ENCODE measurements around the gene CDCA3. TPM values are rescaled to one million over a fixed set of nuclear protein-coding genes. Genes with fewer than 3 reads are reported as not detected.
"Not testable (repeated sequence)": the region's sequence is repeated elsewhere in the genome, so short reads cannot be mapped to it uniquely, and the experiment has no call there.

The CDCA3 gene
- total RNA-seq (2014; rRNA removed; shearing (Covaris generic)), result 123 and 126 TPM in 2 replicates

DNA sequence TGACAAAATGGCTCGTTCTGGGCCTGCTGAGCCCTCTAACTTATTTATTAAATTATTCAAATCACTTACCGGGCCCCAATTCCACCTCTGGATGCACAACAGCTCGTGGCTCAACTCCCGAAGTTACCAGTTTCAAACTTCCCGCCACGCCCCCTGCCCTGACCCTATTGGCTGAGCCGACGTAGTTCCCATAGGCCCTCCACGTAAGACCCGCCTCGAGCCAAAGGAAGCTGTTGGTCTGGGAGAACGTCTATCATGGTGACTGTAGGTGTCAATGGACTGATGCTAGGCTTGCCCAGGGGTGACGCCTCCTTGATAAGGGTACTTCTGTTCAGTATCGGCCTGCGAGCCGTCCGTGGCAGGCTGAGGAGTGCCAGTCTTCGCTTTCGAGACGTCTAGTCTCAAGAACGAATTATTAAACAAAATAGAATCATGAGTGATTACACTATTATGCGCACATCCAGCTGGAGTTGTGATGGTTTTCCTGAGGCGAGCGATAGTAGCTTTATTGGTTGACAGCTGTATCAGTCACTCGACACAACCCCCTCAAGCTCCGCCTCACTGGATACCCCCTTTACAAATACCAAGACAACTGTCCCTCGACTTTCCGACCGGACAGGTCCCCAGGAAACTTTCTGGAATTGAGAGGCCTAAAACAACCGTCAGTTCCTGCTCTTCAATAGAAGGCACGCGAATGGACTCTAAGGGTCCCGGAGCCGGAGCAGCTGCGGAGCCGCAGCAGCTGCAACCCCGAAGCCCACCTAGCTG lies at the start of gene CDCA3:
Gene CDCA3, minus strand, starts transcription at position 134 of the 768 bp plus-strand sequence. CDS start 334 bp downstream, outside the sequence.
- peak; percentile 99 for DNase-seq (ENCODE audit: low read depth)

DNA sequence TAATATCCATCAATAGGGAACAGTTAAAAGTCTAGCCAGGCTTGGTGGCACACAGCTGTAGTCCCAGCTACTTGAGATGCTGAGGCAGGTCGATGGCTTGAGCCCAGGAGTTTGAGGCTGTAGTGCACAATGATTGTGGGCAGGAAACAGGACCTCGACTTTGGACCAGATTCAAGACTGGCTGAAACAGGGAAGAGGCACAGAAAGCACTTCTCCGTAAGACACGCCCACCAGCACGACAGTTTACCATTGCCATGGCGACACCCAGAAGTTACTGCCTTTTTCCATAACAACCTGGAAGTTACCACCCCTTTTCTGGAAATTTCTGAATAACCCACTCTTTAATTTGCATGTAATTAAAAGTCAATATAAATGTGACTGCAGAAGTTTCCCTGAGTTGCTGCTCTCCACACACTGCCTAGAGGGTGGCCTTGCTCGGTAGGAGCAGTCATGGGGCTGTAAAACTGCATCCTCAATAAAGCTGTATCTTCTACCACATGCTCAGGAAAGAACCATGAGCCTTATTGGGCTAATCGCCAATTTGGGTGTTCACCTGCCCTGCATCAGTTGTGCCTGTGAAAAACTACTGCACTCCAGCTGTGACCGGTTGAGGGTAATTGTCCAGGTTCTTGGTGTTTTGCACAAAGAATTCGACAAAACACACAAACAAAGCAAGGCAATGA lies 48.9 kb upstream of the CDCA3 start:
- peak; percentile 86 for DNase-seq (ENCODE audit: low read depth)

GRCh38 chr12:6899427-6899826 lies 48.3 kb upstream of the CDCA3 start:
- DNase-seq (ENCODE audit: low read depth), result no peak

- DNase-seq (ENCODE audit: low read depth), result no peak
These were observed 45.9 kb upstream of the CDCA3 start for GRCh38 chr12:6896846-6897435.

DNA sequence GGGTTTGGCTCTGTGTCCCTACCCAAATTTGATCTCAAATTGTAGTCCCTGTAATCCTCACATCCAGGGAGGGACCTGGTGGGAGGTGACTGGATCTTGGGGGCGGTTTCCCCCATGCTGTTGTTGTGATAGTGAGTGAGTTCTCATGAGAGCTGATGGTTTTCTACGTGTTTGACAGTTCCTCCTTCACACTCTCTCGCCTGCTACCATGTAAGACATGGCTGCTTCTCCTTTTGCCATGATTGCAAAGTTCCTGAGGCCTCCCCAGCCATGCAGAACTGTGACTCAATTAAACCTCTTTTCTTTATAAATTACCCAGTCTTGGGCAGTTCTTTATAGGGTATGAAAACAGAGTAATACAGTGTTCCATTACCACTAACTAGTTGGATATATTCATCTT lies 43.2 kb upstream of the CDCA3 start:
- no peak for DNase-seq (ENCODE audit: low read depth)

DNA sequence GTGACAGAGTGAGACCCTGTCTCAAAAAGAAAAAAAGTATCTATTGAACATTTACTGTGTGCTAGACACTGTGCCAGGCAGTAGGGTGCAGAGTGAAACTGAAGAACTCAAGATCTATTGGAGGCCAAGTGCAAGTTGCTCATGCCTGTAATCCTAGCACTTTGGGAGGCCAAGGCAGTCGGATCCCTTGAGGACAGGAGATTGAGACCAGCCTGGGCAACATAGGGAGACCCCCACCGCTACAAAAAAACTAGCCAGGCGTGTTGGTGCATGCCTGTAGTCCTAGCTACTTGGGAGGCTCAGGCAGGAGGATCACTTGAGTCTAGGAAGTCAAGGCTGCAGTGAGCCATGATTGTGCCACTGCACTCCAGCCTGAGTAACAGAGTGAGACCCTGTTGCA lies 41.6 kb upstream of the CDCA3 start:
- DNase-seq (ENCODE audit: low read depth), result not testable (repeated sequence)

DNA sequence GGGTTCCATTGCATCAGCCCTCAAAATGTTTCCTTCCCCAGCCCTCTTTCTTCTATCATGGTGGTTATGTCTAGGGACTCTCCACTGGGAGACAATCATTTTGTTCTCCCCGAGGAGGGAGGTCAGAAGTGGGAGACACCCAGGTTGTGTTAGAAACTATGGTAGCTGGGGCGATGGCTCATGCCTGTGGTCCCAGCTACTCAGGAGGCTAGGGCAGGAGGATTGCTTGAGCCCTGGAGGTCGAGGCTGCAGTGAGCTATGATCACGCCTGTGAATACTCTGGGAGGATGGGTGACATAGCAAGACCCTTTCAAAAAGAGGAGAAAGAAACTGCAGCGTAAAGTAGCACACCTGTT lies 40.5 kb upstream of the CDCA3 start:
- no peak for DNase-seq (ENCODE audit: low read depth)

- DNase-seq (ENCODE audit: low read depth), result peak; percentile 91
These were observed 39.9 kb upstream of the CDCA3 start for GRCh38 chr12:6890789-6891645.

GRCh38 chr12:6889775-6890573 lies 38.9 kb upstream of the CDCA3 start:
- DNase-seq (ENCODE audit: low read depth), result not testable (repeated sequence)

- not testable (repeated sequence) for DNase-seq (ENCODE audit: low read depth)
These were observed 37.7 kb upstream of the CDCA3 start for GRCh38 chr12:6888794-6889193.

GRCh38 chr12:6888360-6888759 lies 37.3 kb upstream of the CDCA3 start:
- DNase-seq (ENCODE audit: low read depth), result no peak

DNA sequence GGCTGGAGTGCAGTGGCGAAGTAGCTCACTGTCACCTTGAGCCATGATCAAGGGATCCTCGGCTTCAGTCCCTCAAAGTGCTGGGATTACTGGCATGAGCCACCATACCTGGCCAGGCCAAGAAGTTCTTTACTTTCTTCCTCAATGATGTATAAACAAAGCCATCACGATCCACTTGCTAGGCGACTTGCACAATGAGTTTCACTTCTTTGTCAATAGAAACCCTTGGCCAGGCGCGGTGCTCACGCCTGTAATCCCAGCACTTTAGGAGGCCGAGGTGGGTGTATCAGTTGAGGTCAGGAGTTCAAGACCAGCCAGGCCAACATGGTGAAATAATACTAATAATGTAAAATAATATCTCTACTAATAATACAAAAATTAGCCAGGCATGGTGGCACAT lies 36.4 kb upstream of the CDCA3 start:
- DNase-seq (ENCODE audit: low read depth), result no peak

GRCh38 chr12:6886206-6886999 lies 35.3 kb upstream of the CDCA3 start:
- not testable (repeated sequence) for DNase-seq (ENCODE audit: low read depth)

- no peak for DNase-seq (ENCODE audit: low read depth)
These were observed 33.5 kb upstream of the CDCA3 start for GRCh38 chr12:6884539-6884938.

GRCh38 chr12:6883683-6884082 lies 32.6 kb upstream of the CDCA3 start:
- no peak for DNase-seq (ENCODE audit: low read depth)

- DNase-seq (ENCODE audit: low read depth), result no peak
These were observed 32.2 kb upstream of the CDCA3 start for GRCh38 chr12:6883252-6883651.

GRCh38 chr12:6879824-6880223 lies 28.7 kb upstream of the CDCA3 start:
- not testable (repeated sequence) for DNase-seq (ENCODE audit: low read depth)

DNA sequence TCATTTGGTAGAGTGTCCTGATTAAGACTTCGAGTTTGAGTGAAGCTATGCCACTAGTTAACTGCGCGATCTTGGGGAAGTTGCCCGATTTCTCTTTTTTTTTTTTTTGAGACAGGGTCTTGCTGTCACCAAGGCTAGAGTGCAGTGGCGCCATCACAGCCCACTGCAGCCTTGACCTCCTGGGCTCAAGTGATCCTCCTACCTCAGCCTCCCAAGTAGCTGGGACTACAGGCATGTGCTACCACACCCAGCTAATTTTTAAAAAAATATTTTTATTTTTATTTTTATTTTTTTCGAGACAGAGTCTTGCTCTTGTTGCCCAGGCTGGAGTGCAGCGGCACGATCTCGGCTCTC lies 22.9 kb upstream of the CDCA3 start:
- DNase-seq (ENCODE audit: low read depth), result not testable (repeated sequence)

GRCh38 chr12:6873094-6874014 lies 22.3 kb upstream of the CDCA3 start, which contains the start of gene SPSB2:
Gene SPSB2, minus strand, starts transcription at chr12:6873303. Its CDS starts 402 bp downstream, at chr12:6872901.
- DNase-seq (ENCODE audit: low read depth), result peak; percentile 93
